Activated CD4-positive, alpha-beta memory T cell treated with anti-CD3 and anti-CD28 coated beads, Interleukin-2, amount 10 ng/mL, durations not matched to agents 7 days and 5 days (primary cell): Measurements from ENCODE around the gene TJP3. TPM values are rescaled to one million over a fixed set of nuclear protein-coding genes. Genes with fewer than 3 reads are reported as not detected.
A peak's percentile ranks its signal among the peaks of the same experiment; 100 is the strongest.
"Not testable (repeated sequence)": the region's sequence is repeated elsewhere in the genome, so short reads cannot be mapped to it uniquely, and the experiment has no call there.

Experiments
- CTCF ChIA-PET: fragments of 350-600 bp; sonication (Branson Sonifier 250); formaldehyde crosslinking; loops from one replicate; lab custom pipeline; 2021; ENCODE audit warnings: antibody characterized with exemption, inconsistent platforms; lab: Charles Lee
- POLR2A ChIA-PET: fragments of 350-600 bp; sonication (Branson Sonifier 250); formaldehyde crosslinking; loops from one replicate; lab custom pipeline; 2021; ENCODE audit warnings: antibody characterized with exemption; lab: Charles Lee
- DNase-seq: peaks from one replicate; pipeline ENCODE4 v3.0.0-alpha.2; 2020
- H3K27ac Mint-ChIP-seq: one replicate; pipeline ENCODE4 v1.8.0; 2021; ENCODE audit warnings: mild to moderate bottlenecking, mixed read lengths
- H3K27me3 Mint-ChIP-seq: one replicate; pipeline ENCODE4 v1.8.0; 2021; ENCODE audit warnings: mixed read lengths
- H3K36me3 Mint-ChIP-seq: one replicate; pipeline ENCODE4 v1.8.0; 2021; ENCODE audit warnings: low read depth, mixed read lengths
- H3K4me1 Mint-ChIP-seq: one replicate; pipeline ENCODE4 v1.8.0; 2021; ENCODE audit warnings: mixed read lengths
- H3K4me3 Mint-ChIP-seq: one replicate; pipeline ENCODE4 v1.8.0; 2021; ENCODE audit warnings: mild to moderate bottlenecking, mixed read lengths
- H3K9me3 Mint-ChIP-seq: one replicate; pipeline ENCODE4 v1.8.0; 2021; ENCODE audit warnings: mixed read lengths
- total RNA-seq, 2 experiments: library from RNA; stranded (reverse); gene quantifications; one replicate each; pipeline ENCODE4 v1.2.3, GENCODE V29; 2021

TJP3 gene
- total RNA-seq, 2 experiments from 2014 or later: 1.4 to 1.7 TPM

- Mint-ChIP-seq H3K4me3 (no peak overlapping the region), H3K27me3 (no peaks in the 10 kb centered on the region), H3K9me3 (no peaks in the 10 kb centered on the region), H3K27ac (no peak overlapping the region), H3K4me1 (peaks cover 10% of the 10 kb centered on the region), H3K36me3 (peaks cover 30% of the 10 kb centered on the region)
- CTCF ChIA-PET: no interaction called here
- DNase-seq: no peak
- POLR2A ChIA-PET: interaction anchor here (0.9 to 3.1 kb wide), 2 partner anchors 10 to 61 kb away, joined by 3 to 14 read pairs; partner anchors contain the start of genes APBA3 and MRPL54
Observed at GRCh38 chr19:3751236-3751635, 43.1 kb downstream of the TJP3 start.

- H3K4me1 Mint-ChIP-seq: peaks cover 13% of the 10 kb centered on the region
- H3K27ac Mint-ChIP-seq: no peak overlapping the region
- CTCF ChIA-PET: interaction anchor here (0.6 kb wide), 1 partner anchor 8 kb away, joined by 3 read pairs; no protein-coding TSS in a partner anchor
- no peak overlapping the region for H3K4me3 Mint-ChIP-seq
- no peak for DNase-seq
- POLR2A ChIA-PET: no interaction called here
- H3K36me3 Mint-ChIP-seq: peaks cover 35% of the 10 kb centered on the region
- H3K9me3 Mint-ChIP-seq: no peaks in the 10 kb centered on the region
- H3K27me3 Mint-ChIP-seq: no peaks in the 10 kb centered on the region
Observed at GRCh38 chr19:3752492-3752891, 44.3 kb downstream of the TJP3 start.

GRCh38 chr19:3753631-3754410 is 45.6 kb downstream of the TJP3 start:
- Mint-ChIP-seq H3K27me3 (no peaks in the 10 kb centered on the region), H3K4me3 (no peak overlapping the region), H3K27ac (no peak overlapping the region), H3K36me3 (peaks cover 35% of the 10 kb centered on the region), H3K4me1 (peaks cover 14% of the 10 kb centered on the region), H3K9me3 (no peaks in the 10 kb centered on the region)
- ChIA-PET CTCF (no interaction called here), POLR2A (no interaction called here)
- no peak for DNase-seq

GRCh38 chr19:3757705-3758104 is 49.5 kb downstream of the TJP3 start:
- Mint-ChIP-seq H3K36me3 (peaks cover 35% of the 10 kb centered on the region), H3K4me1 (peaks cover 39% of the 10 kb centered on the region)
- CTCF ChIA-PET: interaction anchor here (1.9 kb wide), 1 partner anchor 65 kb away, joined by 5 read pairs; no protein-coding TSS in a partner anchor
- H3K27ac Mint-ChIP-seq, H3K4me3 Mint-ChIP-seq, DNase-seq, H3K27me3 Mint-ChIP-seq, H3K9me3 Mint-ChIP-seq, POLR2A ChIA-PET: not testable (repeated sequence)

- Mint-ChIP-seq H3K36me3 (peaks cover 37% of the 10 kb centered on the region), H3K4me1 (peaks cover 44% of the 10 kb centered on the region)
- H3K27me3 Mint-ChIP-seq, H3K4me3 Mint-ChIP-seq, DNase-seq, H3K9me3 Mint-ChIP-seq, H3K27ac Mint-ChIP-seq: not testable (repeated sequence)
- POLR2A ChIA-PET: interaction anchor here (1.3 kb wide), 1 partner anchor 64 kb away, joined by 4 read pairs; no protein-coding TSS in a partner anchor
- CTCF ChIA-PET: interaction anchor here (1.9 kb wide), 1 partner anchor 64 kb away, joined by 5 read pairs; no protein-coding TSS in a partner anchor
Observed at GRCh38 chr19:3758297-3758696, 50.1 kb downstream of the TJP3 start.

- Mint-ChIP-seq H3K9me3 (no peaks in the 10 kb centered on the region), H3K4me1 (peaks cover 45% of the 10 kb centered on the region), H3K27me3 (no peaks in the 10 kb centered on the region), H3K4me3 (peak overlapping the region; percentile 90), H3K27ac (no peak overlapping the region), H3K36me3 (peaks cover 34% of the 10 kb centered on the region)
- DNase-seq: no peak
- CTCF ChIA-PET: interaction anchor here (1.9 kb wide), 1 partner anchor 63 kb away, joined by 5 read pairs; no protein-coding TSS in a partner anchor
- POLR2A ChIA-PET: interaction anchor here (1.0 to 1.6 kb wide), 4 partner anchors 16 to 226 kb away, joined by 3 to 5 read pairs (median 4); partner anchors contain the start of gene EEF2
Observed at GRCh38 chr19:3759482-3760254, 51.5 kb downstream of the TJP3 start.

GRCh38 chr19:3760871-3761361 is 52.7 kb downstream of the TJP3 start:
- CTCF ChIA-PET: interaction anchor here (0.7 to 1.5 kb wide), 4 partner anchors 9 to 61 kb away, joined by 3 to 9 read pairs (median 4); no protein-coding TSS in a partner anchor
- peaks cover 28% of the 10 kb centered on the region for H3K36me3 Mint-ChIP-seq
- peak; percentile 43 for DNase-seq
- H3K27ac Mint-ChIP-seq: peak overlapping the region; percentile 94
- POLR2A ChIA-PET: interaction anchor here (0.6 to 3.8 kb wide), 9 partner anchors 10 to 514 kb away, joined by 3 to 53 read pairs (median 5); partner anchors contain the start of genes EEF2 and RAX2
- peaks cover 37% of the 10 kb centered on the region for H3K4me1 Mint-ChIP-seq
- no peaks in the 10 kb centered on the region for H3K9me3 Mint-ChIP-seq
- H3K4me3 Mint-ChIP-seq: peak overlapping the region; percentile 90
- no peaks in the 10 kb centered on the region for H3K27me3 Mint-ChIP-seq

- Mint-ChIP-seq H3K27me3 (no peaks in the 10 kb centered on the region), H3K36me3 (peaks cover 33% of the 10 kb centered on the region), H3K9me3 (no peaks in the 10 kb centered on the region), H3K4me1 (peaks cover 42% of the 10 kb centered on the region), H3K4me3 (peak within 1 kb of the TSS; percentile 90), H3K27ac (peak within 1 kb of the TSS; percentile 98)
- ChIA-PET CTCF (interaction anchor here (0.7 to 3.4 kb wide), 13 partner anchors 9 to 227 kb away, joined by 3 to 35 read pairs (median 4); no protein-coding TSS in a partner anchor), POLR2A (interaction anchor here (0.6 to 3.8 kb wide), 18 partner anchors 10 to 710 kb away, joined by 3 to 53 read pairs (median 5); partner anchors contain the start of genes DAPK3, EEF2, RAX2 and YJU2)
- peak; percentile 96 for DNase-seq
Observed at GRCh38 chr19:3761382-3762129, 53.4 kb downstream of the TJP3 start, which contains the start of gene APBA3. Gene APBA3, minus strand, starts transcription at chr19:3761692. Its CDS starts 1,428 bp downstream, at chr19:3760264.

- no peak for DNase-seq
- no peaks in the 10 kb centered on the region for H3K27me3 Mint-ChIP-seq
- H3K27ac Mint-ChIP-seq: peak overlapping the region; percentile 98
- peaks cover 42% of the 10 kb centered on the region for H3K4me1 Mint-ChIP-seq
- CTCF ChIA-PET: interaction anchor here (0.8 to 3.4 kb wide), 17 partner anchors 9 to 1029 kb away, joined by 3 to 35 read pairs (median 5); partner anchors contain the start of genes FEM1A, PIP5K1C and RAX2
- H3K36me3 Mint-ChIP-seq: peaks cover 31% of the 10 kb centered on the region
- no peaks in the 10 kb centered on the region for H3K9me3 Mint-ChIP-seq
- peak overlapping the region; percentile 90 for H3K4me3 Mint-ChIP-seq
- POLR2A ChIA-PET: interaction anchor here (0.8 to 3.8 kb wide), 21 partner anchors 9 to 709 kb away, joined by 3 to 53 read pairs (median 6); partner anchors contain the start of genes DAPK3, EEF2, RAX2 and YJU2
Observed at GRCh38 chr19:3762130-3762473, 53.9 kb downstream of the TJP3 start.

- Mint-ChIP-seq H3K27me3 (no peaks in the 10 kb centered on the region), H3K27ac (peak within 1 kb of the TSS; percentile 98), H3K4me1 (peaks cover 45% of the 10 kb centered on the region), H3K36me3 (peaks cover 34% of the 10 kb centered on the region), H3K4me3 (peak within 1 kb of the TSS; percentile 90), H3K9me3 (no peaks in the 10 kb centered on the region)
- ChIA-PET POLR2A (interaction anchor here (0.8 to 3.8 kb wide), 23 partner anchors 8 to 708 kb away, joined by 3 to 53 read pairs (median 6); partner anchors contain the start of genes DAPK3, EEF2, RAX2 and YJU2), CTCF (interaction anchor here (0.5 to 3.4 kb wide), 26 partner anchors 8 to 1028 kb away, joined by 3 to 35 read pairs (median 4); partner anchors contain the start of genes FEM1A, PIP5K1C and RAX2)
- DNase-seq: peak; percentile 100
Observed at GRCh38 chr19:3762501-3763459, 54.6 kb downstream of the TJP3 start, which contains the start of gene MRPL54. Gene MRPL54, plus strand, starts transcription at chr19:3762682. Its CDS starts 19 bp downstream, at chr19:3762701.
